Neural cell (in vitro differentiated cells): ENCODE measurements around the gene HYCC1.

Experiments
- EP300 ChIP-seq: fragments of 450-650 bp; conservative IDR thresholded peaks from 2 replicates; pipeline ENCODE4 v1.6.1; 2014; ENCODE audit warnings: antibody characterized with exemption, mild to moderate bottlenecking, moderate library complexity; ENCODE audit not compliant: poor library complexity, severe bottlenecking
- EZH2 ChIP-seq: fragments of 200-600, 300-800 bp; shearing (Covaris generic), sonication (generic); IDR thresholded peaks from 2 replicates; pipeline ENCODE4 v1.6.1; 2014; ENCODE audit warnings: antibody characterized with exemption, low read length, borderline replicate concordance, mild to moderate bottlenecking; ENCODE audit not compliant: insufficient read depth, poor library complexity, severe bottlenecking
- MXI1 ChIP-seq: fragments of 450-650 bp; conservative IDR thresholded peaks from 2 replicates; pipeline ENCODE4 v1.6.1; 2014; ENCODE audit warnings: antibody characterized with exemption, mild to moderate bottlenecking; ENCODE audit not compliant: poor library complexity, severe bottlenecking
- POLR2AphosphoS5 ChIP-seq: IDR thresholded peaks from 2 replicates; pipeline ENCODE4 v1.6.1; 2012
- SMC3 ChIP-seq: fragments of 450-650 bp; conservative IDR thresholded peaks from 2 replicates; pipeline ENCODE4 v1.6.1; 2014; ENCODE audit warnings: antibody characterized with exemption, mild to moderate bottlenecking, moderate library complexity; ENCODE audit not compliant: poor library complexity
- TAF1 ChIP-seq: IDR thresholded peaks from 2 replicates; pipeline ENCODE4 v1.6.1; 2012; ENCODE audit warnings: low read depth
- TF ChIP-seq, protein P1 (sequence below): fragments of 450-650 bp; IDR thresholded peaks from 2 replicates; pipeline ENCODE4 v1.5.1; 2014; ENCODE audit warnings: antibody characterized with exemption, mild to moderate bottlenecking, moderate library complexity; ENCODE audit not compliant: poor library complexity, severe bottlenecking
- TF ChIP-seq, protein P2 (sequence below): IDR thresholded peaks from 2 replicates; pipeline ENCODE4 v1.6.1; 2012; ENCODE audit warnings: borderline replicate concordance

DNA sequence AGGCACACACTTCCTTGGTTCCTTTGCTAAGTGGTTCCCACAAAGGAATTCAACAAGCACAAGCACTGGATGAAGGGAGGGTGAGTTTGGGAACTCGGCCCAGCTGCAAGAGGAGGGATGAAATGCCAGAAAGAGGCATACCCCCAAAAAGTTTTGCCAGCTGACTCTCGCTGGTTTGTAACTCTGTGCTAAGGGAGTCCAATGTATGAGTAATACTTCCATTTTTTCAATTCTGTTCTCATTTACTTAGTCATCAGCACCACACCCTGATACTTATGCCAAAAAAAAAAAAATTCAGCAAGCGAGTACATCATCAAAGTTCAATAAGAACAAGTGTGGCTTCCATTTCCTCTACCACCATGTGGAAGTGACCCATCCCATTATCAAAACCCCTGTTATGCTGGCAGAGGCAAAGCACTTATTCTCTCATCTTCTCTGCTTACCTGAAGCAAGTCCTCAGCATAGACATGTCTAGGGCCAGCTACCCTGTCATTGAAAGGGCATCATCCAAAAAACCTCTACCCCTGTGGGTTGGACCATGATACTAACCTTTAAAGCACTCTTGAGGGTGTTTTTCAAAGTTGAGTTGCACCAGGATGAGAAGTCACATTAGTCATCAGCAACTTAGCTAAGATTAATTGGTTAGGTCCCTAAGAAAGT, 6.9 kb upstream of the HYCC1 start:
- TF ChIP-seq MXI1 (no peak), TAF1 (no peak), EP300 (no peak), POLR2AphosphoS5 (no peak), EZH2 (no peak), SMC3 (no peak)
- TF ChIP-seq, protein P1, sequence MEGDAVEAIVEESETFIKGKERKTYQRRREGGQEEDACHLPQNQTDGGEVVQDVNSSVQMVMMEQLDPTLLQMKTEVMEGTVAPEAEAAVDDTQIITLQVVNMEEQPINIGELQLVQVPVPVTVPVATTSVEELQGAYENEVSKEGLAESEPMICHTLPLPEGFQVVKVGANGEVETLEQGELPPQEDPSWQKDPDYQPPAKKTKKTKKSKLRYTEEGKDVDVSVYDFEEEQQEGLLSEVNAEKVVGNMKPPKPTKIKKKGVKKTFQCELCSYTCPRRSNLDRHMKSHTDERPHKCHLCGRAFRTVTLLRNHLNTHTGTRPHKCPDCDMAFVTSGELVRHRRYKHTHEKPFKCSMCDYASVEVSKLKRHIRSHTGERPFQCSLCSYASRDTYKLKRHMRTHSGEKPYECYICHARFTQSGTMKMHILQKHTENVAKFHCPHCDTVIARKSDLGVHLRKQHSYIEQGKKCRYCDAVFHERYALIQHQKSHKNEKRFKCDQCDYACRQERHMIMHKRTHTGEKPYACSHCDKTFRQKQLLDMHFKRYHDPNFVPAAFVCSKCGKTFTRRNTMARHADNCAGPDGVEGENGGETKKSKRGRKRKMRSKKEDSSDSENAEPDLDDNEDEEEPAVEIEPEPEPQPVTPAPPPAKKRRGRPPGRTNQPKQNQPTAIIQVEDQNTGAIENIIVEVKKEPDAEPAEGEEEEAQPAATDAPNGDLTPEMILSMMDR, result no peak
- TF ChIP-seq, protein P2, sequence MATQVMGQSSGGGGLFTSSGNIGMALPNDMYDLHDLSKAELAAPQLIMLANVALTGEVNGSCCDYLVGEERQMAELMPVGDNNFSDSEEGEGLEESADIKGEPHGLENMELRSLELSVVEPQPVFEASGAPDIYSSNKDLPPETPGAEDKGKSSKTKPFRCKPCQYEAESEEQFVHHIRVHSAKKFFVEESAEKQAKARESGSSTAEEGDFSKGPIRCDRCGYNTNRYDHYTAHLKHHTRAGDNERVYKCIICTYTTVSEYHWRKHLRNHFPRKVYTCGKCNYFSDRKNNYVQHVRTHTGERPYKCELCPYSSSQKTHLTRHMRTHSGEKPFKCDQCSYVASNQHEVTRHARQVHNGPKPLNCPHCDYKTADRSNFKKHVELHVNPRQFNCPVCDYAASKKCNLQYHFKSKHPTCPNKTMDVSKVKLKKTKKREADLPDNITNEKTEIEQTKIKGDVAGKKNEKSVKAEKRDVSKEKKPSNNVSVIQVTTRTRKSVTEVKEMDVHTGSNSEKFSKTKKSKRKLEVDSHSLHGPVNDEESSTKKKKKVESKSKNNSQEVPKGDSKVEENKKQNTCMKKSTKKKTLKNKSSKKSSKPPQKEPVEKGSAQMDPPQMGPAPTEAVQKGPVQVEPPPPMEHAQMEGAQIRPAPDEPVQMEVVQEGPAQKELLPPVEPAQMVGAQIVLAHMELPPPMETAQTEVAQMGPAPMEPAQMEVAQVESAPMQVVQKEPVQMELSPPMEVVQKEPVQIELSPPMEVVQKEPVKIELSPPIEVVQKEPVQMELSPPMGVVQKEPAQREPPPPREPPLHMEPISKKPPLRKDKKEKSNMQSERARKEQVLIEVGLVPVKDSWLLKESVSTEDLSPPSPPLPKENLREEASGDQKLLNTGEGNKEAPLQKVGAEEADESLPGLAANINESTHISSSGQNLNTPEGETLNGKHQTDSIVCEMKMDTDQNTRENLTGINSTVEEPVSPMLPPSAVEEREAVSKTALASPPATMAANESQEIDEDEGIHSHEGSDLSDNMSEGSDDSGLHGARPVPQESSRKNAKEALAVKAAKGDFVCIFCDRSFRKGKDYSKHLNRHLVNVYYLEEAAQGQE, result no peak
